Adrenal gland (tissue), 12 donors: ENCODE measurements around the gene NRSN1. TPM values are rescaled to one million over a fixed set of nuclear protein-coding genes. Genes with fewer than 3 reads are reported as not detected.

Experiments
- DNase-seq, 7 donors: peaks; one replicate each; pipeline ENCODE4 v3.0.0-alpha.2; 2019 to 2020
- H3K27ac ChIP-seq, 5 donors: fragments of 200-600 bp; sonication (generic) in 4 of 5; 1 replicate in 3 of 5; 2 replicates in 2 of 5; pipeline versions ENCODE4 v1.5.1 to v1.8.0; 2016 to 2020; ENCODE audit warnings: mild to moderate bottlenecking in 1 of 5
- H3K27me3 ChIP-seq: fragments of 200-600 bp; 2 replicates; pipeline ENCODE4 v1.8.0; 2021
- H3K36me3 ChIP-seq, 2 donors: fragments of 200-600 bp; replicated peaks in 1 of 2; 1 replicate in 1 of 2; 2 replicates in 1 of 2; pipeline versions ENCODE4 v1.5.1 to v1.8.0; 2018 to 2022
- H3K4me1 ChIP-seq, 2 donors: fragments of 200-600 bp; replicated peaks in 1 of 2; 1 replicate in 1 of 2; 2 replicates in 1 of 2; pipeline versions ENCODE4 v1.5.1 to v1.8.0; 2018 to 2021
- H3K4me3 ChIP-seq, 4 donors: fragments of 200-600 bp; sonication (generic) in 3 of 4; one replicate each; pipeline ENCODE4 v1.5.1; 2016 to 2018
- H3K9me3 ChIP-seq, 3 donors: fragments of 200-600 bp; sonication (generic) in 1 of 3; replicated peaks in 1 of 3; 1 replicate in 2 of 3; 2 replicates in 1 of 3; pipeline versions ENCODE4 v1.5.1 to v1.8.0; 2016 to 2021
- POLR2A ChIP-seq, 2 donors: fragments of 450-650 bp; IDR thresholded peaks; one replicate each; pipeline ENCODE4 v1.6.1; 2017; ENCODE audit warnings: antibody characterized with exemption in 2 of 2, mild to moderate bottlenecking in 2 of 2, moderate library complexity in 1 of 2
- whole genome bisulfite sequencing, 4 donors: extraction: QIAGEN DNeasy Blood & Tissue Kit in 2 of 4; methylation state at CpG; one replicate each; pipeline versions ENCODE4 v1.1.5 to v1.1.7; 2013 to 2017; 5-methylcytosine and 5-hydroxymethylcytosine counted together
- intact Hi-C, 2 donors: fragments of 100-400 bp; cut with DNase I; formaldehyde crosslinking; loops; one replicate each; pipeline versions ENCODE4 v1.14.1 to v1.15.0; 2022 to 2023
- polyA plus RNA-seq, 3 donors: library from polyadenylated mRNA; stranded (reverse); fragments of 200-250 nt in 2 of 3; fragments of 350-450 nt in 1 of 3; fragmentation: Illumina TruSeq in 1 of 3; extraction: RNeasy Lipid Tissue Mini Kit (QIAGEN cat#74804) in 1 of 3; gene quantifications; one replicate each; pipeline ENCODE4 v1.2.3, GENCODE V29; 2013 to 2014
- total RNA-seq, 9 donors: library from RNA; depleted of rRNA in 4 of 9; stranded (reverse); fragments of >200 nt in 4 of 9; fragments of 120-200 nt in 1 of 9; fragmentation: NEBNext Ultra II Directional in 1 of 9; extraction: Animal tissue kit (Norgen Biotek cat#: 25700) in 1 of 9; gene quantifications; one replicate each; pipeline versions ENCODE4 v1.1.0 to v1.2.4, GENCODE V29; 2013 to 2023
- TF ChIP-seq, protein P1 (sequence below), 6 experiments: fragments of 450-650 bp in 4 of 6; fragments of 200-600 bp in 2 of 6; sonication (generic) in 1 of 6; IDR thresholded peaks; 1 replicate in 5 of 6; 2 replicates in 1 of 6; pipeline versions ENCODE4 v1.5.1 to v1.8.0; 2016 to 2021; ENCODE audit warnings: antibody characterized with exemption in 6 of 6, mild to moderate bottlenecking in 2 of 6, moderate library complexity in 1 of 6
- donor health status: healthy with polysubstance abuse.
- donor health status: Bipolar disorder and iron deficiency.
- donor health status: DM: yes; HTN: yes; CAD: no.
- donor health status: DM: no; HTN: no; CAD: no.
- donor health status: DM: no; HTN: no; CAD: no.
- donor health status: DM: yes; HTN: yes; CAD: no.

Gene NRSN1
- total and polyA plus RNA-seq, 12 donors: 0.46 to 6.4 (median 2.2) TPM; not detected in 4

DNA sequence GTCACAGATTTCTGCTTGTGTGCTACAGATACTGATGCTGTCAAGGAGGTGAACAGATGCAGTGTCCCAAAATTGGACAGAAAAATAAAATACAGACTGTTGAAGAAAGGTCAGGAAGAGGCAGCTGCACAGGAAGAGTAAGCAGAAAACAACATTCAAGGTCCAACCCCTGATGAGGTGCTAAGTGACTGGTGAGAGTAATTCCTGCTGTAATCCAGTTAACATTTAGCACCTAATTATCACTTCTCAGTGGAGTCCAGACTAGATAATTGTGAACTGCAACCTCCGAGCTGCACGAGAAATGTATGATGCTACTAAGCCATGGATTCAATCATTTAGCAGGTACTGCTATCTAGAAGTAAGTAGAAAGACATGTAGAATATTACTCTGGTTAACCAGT, 36.3 kb upstream of the NRSN1 start:
- Histone ChIP-seq H3K4me3 (no peak overlapping the region), H3K9me3 (no peaks in the 10 kb centered on the region), H3K4me1 (no peaks in the 10 kb centered on the region), H3K27me3 (no peaks in the 10 kb centered on the region), H3K27ac (no peak overlapping the region), H3K36me3 (no peaks in the 10 kb centered on the region)
- no peak for TF ChIP-seq POLR2A (IDR thresholded peaks at IDR 0.05)
- TF ChIP-seq, protein P1, sequence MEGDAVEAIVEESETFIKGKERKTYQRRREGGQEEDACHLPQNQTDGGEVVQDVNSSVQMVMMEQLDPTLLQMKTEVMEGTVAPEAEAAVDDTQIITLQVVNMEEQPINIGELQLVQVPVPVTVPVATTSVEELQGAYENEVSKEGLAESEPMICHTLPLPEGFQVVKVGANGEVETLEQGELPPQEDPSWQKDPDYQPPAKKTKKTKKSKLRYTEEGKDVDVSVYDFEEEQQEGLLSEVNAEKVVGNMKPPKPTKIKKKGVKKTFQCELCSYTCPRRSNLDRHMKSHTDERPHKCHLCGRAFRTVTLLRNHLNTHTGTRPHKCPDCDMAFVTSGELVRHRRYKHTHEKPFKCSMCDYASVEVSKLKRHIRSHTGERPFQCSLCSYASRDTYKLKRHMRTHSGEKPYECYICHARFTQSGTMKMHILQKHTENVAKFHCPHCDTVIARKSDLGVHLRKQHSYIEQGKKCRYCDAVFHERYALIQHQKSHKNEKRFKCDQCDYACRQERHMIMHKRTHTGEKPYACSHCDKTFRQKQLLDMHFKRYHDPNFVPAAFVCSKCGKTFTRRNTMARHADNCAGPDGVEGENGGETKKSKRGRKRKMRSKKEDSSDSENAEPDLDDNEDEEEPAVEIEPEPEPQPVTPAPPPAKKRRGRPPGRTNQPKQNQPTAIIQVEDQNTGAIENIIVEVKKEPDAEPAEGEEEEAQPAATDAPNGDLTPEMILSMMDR (IDR thresholded peaks at IDR 0.05): no peak
- no peak for DNase-seq
- 35 to 41% (median 39%) methylated on average over 2 of the region's 2 CpGs for WGBS, 4 donors
- intact Hi-C loops: no loop called here

DNA sequence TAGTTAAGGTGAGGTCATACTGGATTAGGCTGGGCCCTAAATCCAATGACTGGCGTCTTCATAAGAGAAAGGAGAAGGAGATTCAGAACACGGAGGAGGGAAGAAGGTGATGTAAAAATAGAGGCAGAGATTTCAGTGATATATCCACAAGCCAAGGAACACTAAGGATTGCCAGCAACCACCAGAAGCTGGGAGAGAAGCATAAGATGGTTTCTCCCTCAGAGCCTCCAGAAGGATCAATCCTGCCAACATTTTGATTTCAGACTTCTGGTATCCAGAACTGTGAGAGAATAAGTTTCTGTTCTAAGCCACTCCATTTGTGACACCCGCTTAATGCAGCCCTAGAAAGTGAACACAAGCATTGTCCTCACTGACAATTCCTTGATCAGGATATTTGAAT, 33.6 kb upstream of the NRSN1 start:
- Histone ChIP-seq H3K4me3 (no peak overlapping the region), H3K27me3 (no peaks in the 10 kb centered on the region), H3K36me3 (no peaks in the 10 kb centered on the region), H3K9me3 (no peaks in the 10 kb centered on the region), H3K4me1 (no peaks in the 10 kb centered on the region), H3K27ac (no peak overlapping the region)
- TF ChIP-seq, protein P1 (IDR thresholded peaks at IDR 0.05): no peak
- no peak for TF ChIP-seq POLR2A (IDR thresholded peaks at IDR 0.05)
- DNase-seq: no peak
- intact Hi-C loops: no loop called here
- WGBS, 4 donors: 48 to 80% (median 72%) methylated on average over 3 of the region's 3 CpGs

GRCh38 chr6:24093381-24093780, 32.6 kb upstream of the NRSN1 start:
- H3K27me3 ChIP-seq: no peaks in the 10 kb centered on the region
- no peaks in the 10 kb centered on the region for H3K4me1 ChIP-seq
- intact Hi-C loops: no loop called here
- DNase-seq: no peak
- 63 to 78% (median 70%) methylated on average over 4 of the region's 4 CpGs for WGBS, 4 donors
- no peak overlapping the region for H3K27ac ChIP-seq
- TF ChIP-seq, protein P1 (IDR thresholded peaks at IDR 0.05): no peak
- TF ChIP-seq POLR2A (IDR thresholded peaks at IDR 0.05): no peak
- no peaks in the 10 kb centered on the region for H3K9me3 ChIP-seq
- no peak overlapping the region for H3K4me3 ChIP-seq
- H3K36me3 ChIP-seq: no peaks in the 10 kb centered on the region

GRCh38 chr6:24099181-24099580, 26.8 kb upstream of the NRSN1 start:
- H3K27ac ChIP-seq: no peak overlapping the region
- H3K4me1 ChIP-seq: no peaks in the 10 kb centered on the region
- DNase-seq: no peak
- no peaks in the 10 kb centered on the region for H3K9me3 ChIP-seq
- TF ChIP-seq, protein P1 (IDR thresholded peaks at IDR 0.05): no peak
- no peak for TF ChIP-seq POLR2A (IDR thresholded peaks at IDR 0.05)
- intact Hi-C loops: no loop called here
- no peaks in the 10 kb centered on the region for H3K27me3 ChIP-seq
- WGBS, 4 donors: 57 to 70% (median 63%) methylated on average over 2 of the region's 2 CpGs
- no peaks in the 10 kb centered on the region for H3K36me3 ChIP-seq
- H3K4me3 ChIP-seq: no peak overlapping the region
